ENCODE results near the gene TJP2.

Gene TJP2

GRCh38 chr9:69173891-69174615 lies at the start of gene TJP2:
Gene TJP2 (plus strand): TSS chr9:69174277. CDS start chr9:69174373, 96 bp downstream.
- H3K27me3 ChIP-seq (ENCODE audit: control insufficient read depth in 2 of 2, insufficient read depth in 2 of 2, low read length in 2 of 2), result no peaks in the 10 kb centered on the region
- H3K4me3 ChIP-seq (ENCODE audit: low read length in 2 of 2), result peak within 1 kb of the TSS; percentile 62 to 72
- H3K9me3 ChIP-seq (ENCODE audit: control insufficient read depth in 2 of 2, low read length in 2 of 2), result no peaks in the 10 kb centered on the region
- peaks cover 3 to 23% of the 10 kb centered on the region in 2 donors for H3K4me1 ChIP-seq (ENCODE audit: control insufficient read depth in 2 of 2, insufficient read depth in 2 of 2, low read length in 2 of 2)
- H3K9ac ChIP-seq (ENCODE audit: low read depth in 1 of 2, low read length in 2 of 2), result peak within 1 kb of the TSS in 1 of 2 donors; percentile 16
- H3K36me3 ChIP-seq (ENCODE audit: control insufficient read depth in 2 of 2, insufficient read depth in 2 of 2, low read length in 2 of 2), result no peaks in the 10 kb centered on the region
- peak within 1 kb of the TSS; percentile 5 to 41 for H3K27ac ChIP-seq (ENCODE audit: low read depth in 2 of 2, low read length in 2 of 2)

GRCh38 chr9:69130456-69131441 lies 43.3 kb upstream of the TJP2 start:
- Histone ChIP-seq H3K36me3 (ENCODE audit: control insufficient read depth in 2 of 2, insufficient read depth in 2 of 2, low read length in 2 of 2) (peaks cover 6 to 7% of the 10 kb centered on the region in 2 donors), H3K27ac (ENCODE audit: low read depth in 2 of 2, low read length in 2 of 2) (peak overlapping the region in 1 of 2 donors; percentile 33), H3K4me1 (ENCODE audit: control insufficient read depth in 2 of 2, insufficient read depth in 2 of 2, low read length in 2 of 2) (peaks cover 16 to 21% of the 10 kb centered on the region in 2 donors), H3K9ac (ENCODE audit: low read depth in 1 of 2, low read length in 2 of 2) (no peak overlapping the region), H3K9me3 (ENCODE audit: control insufficient read depth in 2 of 2, low read length in 2 of 2) (no peaks in the 10 kb centered on the region), H3K27me3 (ENCODE audit: control insufficient read depth in 2 of 2, insufficient read depth in 2 of 2, low read length in 2 of 2) (no peaks in the 10 kb centered on the region), H3K4me3 (ENCODE audit: low read length in 2 of 2) (no peak overlapping the region)

- Histone ChIP-seq H3K36me3 (ENCODE audit: control insufficient read depth in 2 of 2, insufficient read depth in 2 of 2, low read length in 2 of 2) (peaks cover 6 to 8% of the 10 kb centered on the region in 2 donors), H3K27me3 (ENCODE audit: control insufficient read depth in 2 of 2, insufficient read depth in 2 of 2, low read length in 2 of 2) (no peaks in the 10 kb centered on the region), H3K9ac (ENCODE audit: low read depth in 1 of 2, low read length in 2 of 2) (no peak overlapping the region), H3K27ac (ENCODE audit: low read depth in 2 of 2, low read length in 2 of 2) (peak overlapping the region; percentile 9 to 33), H3K9me3 (ENCODE audit: control insufficient read depth in 2 of 2, low read length in 2 of 2) (no peaks in the 10 kb centered on the region), H3K4me1 (ENCODE audit: control insufficient read depth in 2 of 2, insufficient read depth in 2 of 2, low read length in 2 of 2) (peaks cover 16 to 21% of the 10 kb centered on the region in 2 donors), H3K4me3 (ENCODE audit: low read length in 2 of 2) (no peak overlapping the region)
Observed at GRCh38 chr9:69131682-69132081, 42.4 kb upstream of the TJP2 start.

- Histone ChIP-seq H3K4me3 (ENCODE audit: low read length in 2 of 2) (no peak overlapping the region), H3K9me3 (ENCODE audit: control insufficient read depth in 2 of 2, low read length in 2 of 2) (no peaks in the 10 kb centered on the region), H3K36me3 (ENCODE audit: control insufficient read depth in 2 of 2, insufficient read depth in 2 of 2, low read length in 2 of 2) (peaks cover 6 to 9% of the 10 kb centered on the region in 2 donors), H3K27me3 (ENCODE audit: control insufficient read depth in 2 of 2, insufficient read depth in 2 of 2, low read length in 2 of 2) (no peaks in the 10 kb centered on the region), H3K27ac (ENCODE audit: low read depth in 2 of 2, low read length in 2 of 2) (peak overlapping the region in 1 of 2 donors; percentile 9), H3K9ac (ENCODE audit: low read depth in 1 of 2, low read length in 2 of 2) (no peak overlapping the region), H3K4me1 (ENCODE audit: control insufficient read depth in 2 of 2, insufficient read depth in 2 of 2, low read length in 2 of 2) (peaks cover 16 to 21% of the 10 kb centered on the region in 2 donors)
Observed at GRCh38 chr9:69132361-69132760, 41.7 kb upstream of the TJP2 start.

- Histone ChIP-seq H3K27me3 (ENCODE audit: control insufficient read depth in 2 of 2, insufficient read depth in 2 of 2, low read length in 2 of 2) (no peaks in the 10 kb centered on the region), H3K4me3 (ENCODE audit: low read length in 2 of 2) (no peak overlapping the region), H3K9ac (ENCODE audit: low read depth in 1 of 2, low read length in 2 of 2) (no peak overlapping the region), H3K36me3 (ENCODE audit: control insufficient read depth in 2 of 2, insufficient read depth in 2 of 2, low read length in 2 of 2) (peaks cover 6 to 14% of the 10 kb centered on the region in 2 donors), H3K4me1 (ENCODE audit: control insufficient read depth in 2 of 2, insufficient read depth in 2 of 2, low read length in 2 of 2) (peaks cover 16 to 17% of the 10 kb centered on the region in 2 donors), H3K27ac (ENCODE audit: low read depth in 2 of 2, low read length in 2 of 2) (no peak overlapping the region), H3K9me3 (ENCODE audit: control insufficient read depth in 2 of 2, low read length in 2 of 2) (no peaks in the 10 kb centered on the region)
Observed at GRCh38 chr9:69134412-69134811, 39.7 kb upstream of the TJP2 start.

- Histone ChIP-seq H3K36me3 (ENCODE audit: control insufficient read depth in 2 of 2, insufficient read depth in 2 of 2, low read length in 2 of 2) (peaks cover 6 to 10% of the 10 kb centered on the region in 2 donors), H3K9ac (ENCODE audit: low read depth in 1 of 2, low read length in 2 of 2) (no peak overlapping the region), H3K27me3 (ENCODE audit: control insufficient read depth in 2 of 2, insufficient read depth in 2 of 2, low read length in 2 of 2) (no peaks in the 10 kb centered on the region), H3K27ac (ENCODE audit: low read depth in 2 of 2, low read length in 2 of 2) (no peak overlapping the region), H3K9me3 (ENCODE audit: control insufficient read depth in 2 of 2, low read length in 2 of 2) (no peaks in the 10 kb centered on the region), H3K4me3 (ENCODE audit: low read length in 2 of 2) (no peak overlapping the region), H3K4me1 (ENCODE audit: control insufficient read depth in 2 of 2, insufficient read depth in 2 of 2, low read length in 2 of 2) (peaks cover 10% of the 10 kb centered on the region in 2 donors)
Observed at GRCh38 chr9:69136185-69136584, 37.9 kb upstream of the TJP2 start.

- H3K9me3 ChIP-seq (ENCODE audit: control insufficient read depth in 2 of 2, low read length in 2 of 2), result no peaks in the 10 kb centered on the region
- peaks cover 5 to 6% of the 10 kb centered on the region in 2 donors for H3K4me1 ChIP-seq (ENCODE audit: control insufficient read depth in 2 of 2, insufficient read depth in 2 of 2, low read length in 2 of 2)
- peaks cover 6 to 10% of the 10 kb centered on the region in 2 donors for H3K36me3 ChIP-seq (ENCODE audit: control insufficient read depth in 2 of 2, insufficient read depth in 2 of 2, low read length in 2 of 2)
- H3K9ac ChIP-seq (ENCODE audit: low read depth in 1 of 2, low read length in 2 of 2), result no peak overlapping the region
- H3K27ac ChIP-seq (ENCODE audit: low read depth in 2 of 2, low read length in 2 of 2), result no peak overlapping the region
- no peaks in the 10 kb centered on the region for H3K27me3 ChIP-seq (ENCODE audit: control insufficient read depth in 2 of 2, insufficient read depth in 2 of 2, low read length in 2 of 2)
- no peak overlapping the region for H3K4me3 ChIP-seq (ENCODE audit: low read length in 2 of 2)
Observed at GRCh38 chr9:69136779-69137178, 37.3 kb upstream of the TJP2 start.

GRCh38 chr9:69137311-69137710 lies 36.8 kb upstream of the TJP2 start:
- H3K4me3 ChIP-seq (ENCODE audit: low read length in 2 of 2), result no peak overlapping the region
- no peaks in the 10 kb centered on the region for H3K27me3 ChIP-seq (ENCODE audit: control insufficient read depth in 2 of 2, insufficient read depth in 2 of 2, low read length in 2 of 2)
- peaks cover under 1 to 2% of the 10 kb centered on the region in 2 donors for H3K4me1 ChIP-seq (ENCODE audit: control insufficient read depth in 2 of 2, insufficient read depth in 2 of 2, low read length in 2 of 2)
- peaks cover 6 to 10% of the 10 kb centered on the region in 2 donors for H3K36me3 ChIP-seq (ENCODE audit: control insufficient read depth in 2 of 2, insufficient read depth in 2 of 2, low read length in 2 of 2)
- no peak overlapping the region for H3K9ac ChIP-seq (ENCODE audit: low read depth in 1 of 2, low read length in 2 of 2)
- no peak overlapping the region for H3K27ac ChIP-seq (ENCODE audit: low read depth in 2 of 2, low read length in 2 of 2)
- H3K9me3 ChIP-seq (ENCODE audit: control insufficient read depth in 2 of 2, low read length in 2 of 2), result no peaks in the 10 kb centered on the region

- peaks cover 2 to 6% of the 10 kb centered on the region in 2 donors for H3K4me1 ChIP-seq (ENCODE audit: control insufficient read depth in 2 of 2, insufficient read depth in 2 of 2, low read length in 2 of 2)
- H3K4me3 ChIP-seq (ENCODE audit: low read length in 2 of 2), result no peak overlapping the region
- no peak overlapping the region for H3K27ac ChIP-seq (ENCODE audit: low read depth in 2 of 2, low read length in 2 of 2)
- peaks cover 0 to 6% of the 10 kb centered on the region in 2 donors for H3K36me3 ChIP-seq (ENCODE audit: control insufficient read depth in 2 of 2, insufficient read depth in 2 of 2, low read length in 2 of 2)
- no peaks in the 10 kb centered on the region for H3K27me3 ChIP-seq (ENCODE audit: control insufficient read depth in 2 of 2, insufficient read depth in 2 of 2, low read length in 2 of 2)
- H3K9me3 ChIP-seq (ENCODE audit: control insufficient read depth in 2 of 2, low read length in 2 of 2), result no peaks in the 10 kb centered on the region
- H3K9ac ChIP-seq (ENCODE audit: low read depth in 1 of 2, low read length in 2 of 2), result no peak overlapping the region
Observed at GRCh38 chr9:69139596-69139995, 34.5 kb upstream of the TJP2 start.

Measured in mucosa of rectum (tissue), 2 donors.